ENCODE measurements around the gene KIF11.
"Not testable (repeated sequence)": the region's sequence is repeated elsewhere in the genome, so short reads cannot be mapped to it uniquely, and the experiment has no call there.

DNA sequence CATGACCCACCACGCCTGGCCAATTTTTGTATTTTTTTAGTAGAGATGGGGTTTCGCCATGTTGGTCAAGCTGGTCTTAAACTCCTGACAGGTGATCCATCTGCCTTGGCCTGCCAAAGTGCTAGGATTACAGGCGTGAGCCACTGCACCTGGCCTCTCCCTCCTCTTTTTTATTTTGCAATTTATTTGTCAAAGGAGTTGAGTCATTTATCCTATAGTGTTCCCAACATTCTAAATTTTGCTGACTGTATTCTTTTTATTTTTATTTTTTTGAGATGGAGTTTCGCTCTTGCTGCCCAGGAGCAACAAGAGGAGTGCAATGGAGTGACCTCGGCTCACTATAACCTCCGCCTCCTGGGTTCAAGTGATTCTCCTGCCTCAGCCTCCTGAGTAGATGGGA lies 10.6 kb upstream of the KIF11 start:
- TF ChIP-seq JUN (IDR thresholded peaks at IDR 0.05; ENCODE audit: borderline replicate concordance, insufficient read depth, insufficient read length, low read depth), result not testable (repeated sequence)
- TF ChIP-seq, protein P1, sequence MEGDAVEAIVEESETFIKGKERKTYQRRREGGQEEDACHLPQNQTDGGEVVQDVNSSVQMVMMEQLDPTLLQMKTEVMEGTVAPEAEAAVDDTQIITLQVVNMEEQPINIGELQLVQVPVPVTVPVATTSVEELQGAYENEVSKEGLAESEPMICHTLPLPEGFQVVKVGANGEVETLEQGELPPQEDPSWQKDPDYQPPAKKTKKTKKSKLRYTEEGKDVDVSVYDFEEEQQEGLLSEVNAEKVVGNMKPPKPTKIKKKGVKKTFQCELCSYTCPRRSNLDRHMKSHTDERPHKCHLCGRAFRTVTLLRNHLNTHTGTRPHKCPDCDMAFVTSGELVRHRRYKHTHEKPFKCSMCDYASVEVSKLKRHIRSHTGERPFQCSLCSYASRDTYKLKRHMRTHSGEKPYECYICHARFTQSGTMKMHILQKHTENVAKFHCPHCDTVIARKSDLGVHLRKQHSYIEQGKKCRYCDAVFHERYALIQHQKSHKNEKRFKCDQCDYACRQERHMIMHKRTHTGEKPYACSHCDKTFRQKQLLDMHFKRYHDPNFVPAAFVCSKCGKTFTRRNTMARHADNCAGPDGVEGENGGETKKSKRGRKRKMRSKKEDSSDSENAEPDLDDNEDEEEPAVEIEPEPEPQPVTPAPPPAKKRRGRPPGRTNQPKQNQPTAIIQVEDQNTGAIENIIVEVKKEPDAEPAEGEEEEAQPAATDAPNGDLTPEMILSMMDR (IDR thresholded peaks at IDR 0.05; ENCODE audit: extremely low read depth in 1 of 2, insufficient read depth in 1 of 2, low read depth in 1 of 2, low read length in 2 of 2), result not testable (repeated sequence)

Data from endothelial cell of umbilical vein (primary cell).